Measurements from ENCODE around the gene SNTN. TPM values are rescaled to one million over a fixed set of nuclear protein-coding genes. Genes with fewer than 3 reads are reported as not detected.

Gene SNTN
- total RNA-seq, 3 donors from 2014 or later = not detected

DNA sequence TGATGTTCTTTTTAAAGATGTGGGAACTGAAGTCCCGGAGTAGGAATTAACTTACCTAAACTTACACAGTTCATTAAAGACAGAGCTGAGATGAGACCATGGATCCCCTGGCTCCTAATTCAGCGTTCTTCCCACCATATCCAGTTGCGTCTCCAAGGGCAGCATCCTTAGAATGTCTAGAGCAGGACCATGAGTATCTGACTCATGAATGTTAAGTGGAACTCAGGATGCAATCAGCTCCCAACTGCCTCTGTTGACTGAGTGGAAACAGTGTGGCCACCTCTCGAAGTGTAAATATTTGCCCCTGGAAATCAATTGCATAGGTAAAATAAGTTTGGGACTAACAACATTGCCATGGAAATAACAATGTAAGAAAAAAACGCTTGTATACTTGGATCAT, 2.5 kb downstream of the SNTN start:
- no peak overlapping the region for H3K4me3 ChIP-seq
- H3K27me3 ChIP-seq = no peaks in the 10 kb centered on the region
- DNase-seq (ENCODE audit: low spot score in 2 of 2) = no peak
- no peaks in the 10 kb centered on the region for H3K4me1 ChIP-seq
- H3K27ac ChIP-seq = no peak overlapping the region
- no peaks in the 10 kb centered on the region for H3K9me3 ChIP-seq
- TF ChIP-seq POLR2AphosphoS5 (IDR thresholded peaks at IDR 0.05) (no peak), POLR2A (IDR thresholded peaks at IDR 0.05) (no peak)
- TF ChIP-seq, protein P1, sequence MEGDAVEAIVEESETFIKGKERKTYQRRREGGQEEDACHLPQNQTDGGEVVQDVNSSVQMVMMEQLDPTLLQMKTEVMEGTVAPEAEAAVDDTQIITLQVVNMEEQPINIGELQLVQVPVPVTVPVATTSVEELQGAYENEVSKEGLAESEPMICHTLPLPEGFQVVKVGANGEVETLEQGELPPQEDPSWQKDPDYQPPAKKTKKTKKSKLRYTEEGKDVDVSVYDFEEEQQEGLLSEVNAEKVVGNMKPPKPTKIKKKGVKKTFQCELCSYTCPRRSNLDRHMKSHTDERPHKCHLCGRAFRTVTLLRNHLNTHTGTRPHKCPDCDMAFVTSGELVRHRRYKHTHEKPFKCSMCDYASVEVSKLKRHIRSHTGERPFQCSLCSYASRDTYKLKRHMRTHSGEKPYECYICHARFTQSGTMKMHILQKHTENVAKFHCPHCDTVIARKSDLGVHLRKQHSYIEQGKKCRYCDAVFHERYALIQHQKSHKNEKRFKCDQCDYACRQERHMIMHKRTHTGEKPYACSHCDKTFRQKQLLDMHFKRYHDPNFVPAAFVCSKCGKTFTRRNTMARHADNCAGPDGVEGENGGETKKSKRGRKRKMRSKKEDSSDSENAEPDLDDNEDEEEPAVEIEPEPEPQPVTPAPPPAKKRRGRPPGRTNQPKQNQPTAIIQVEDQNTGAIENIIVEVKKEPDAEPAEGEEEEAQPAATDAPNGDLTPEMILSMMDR (IDR thresholded peaks at IDR 0.05) = no peak
- intact Hi-C loops (cut with DNase I; ENCODE audit: low total_unique reads) = no loop called here
- H3K36me3 ChIP-seq = no peaks in the 10 kb centered on the region

DNA sequence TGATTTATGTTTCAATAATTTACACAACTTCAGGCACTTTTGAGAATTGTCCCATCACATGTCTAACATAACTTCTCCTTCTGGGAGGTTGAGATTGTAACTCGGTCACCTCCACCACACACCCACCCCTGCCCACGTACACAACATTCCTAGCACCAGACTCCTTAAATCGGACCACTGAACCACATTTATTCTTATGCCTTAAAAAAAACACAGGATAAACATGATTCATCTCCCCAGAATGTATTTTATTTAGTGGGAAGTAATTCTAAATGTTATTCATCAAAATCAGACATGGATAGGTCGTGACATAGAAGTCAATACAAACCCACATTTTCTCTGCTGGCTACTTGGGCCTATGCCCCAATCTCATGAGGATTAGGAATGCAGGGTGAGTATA, 3.0 kb downstream of the SNTN start:
- no peak overlapping the region for H3K4me3 ChIP-seq

DNA sequence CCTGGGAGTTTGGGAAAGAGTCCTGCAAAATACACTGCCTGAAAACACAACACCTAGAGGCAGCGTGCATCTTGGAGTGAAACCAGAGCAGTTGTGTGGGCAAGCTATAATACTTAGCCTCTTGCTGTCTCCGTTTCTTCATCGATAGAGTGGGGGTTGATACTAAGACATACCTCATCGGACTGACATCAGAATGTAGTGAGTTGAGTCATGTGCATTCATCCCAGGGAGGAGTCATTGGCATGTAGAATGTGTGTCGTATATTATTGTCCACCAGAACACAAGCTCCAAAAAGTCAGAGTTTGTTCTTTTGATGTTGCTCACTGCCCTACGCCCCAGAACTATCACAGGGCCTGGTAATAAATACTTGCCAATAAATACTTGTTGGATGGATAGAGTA, 4.3 kb downstream of the SNTN start:
- intact Hi-C loops (cut with DNase I; ENCODE audit: low total_unique reads) = no loop called here
- TF ChIP-seq POLR2AphosphoS5 (IDR thresholded peaks at IDR 0.05) (no peak), POLR2A (IDR thresholded peaks at IDR 0.05) (no peak)
- TF ChIP-seq, protein P1 (IDR thresholded peaks at IDR 0.05) = no peak
- Histone ChIP-seq H3K27me3 (no peaks in the 10 kb centered on the region), H3K36me3 (no peaks in the 10 kb centered on the region), H3K4me1 (no peaks in the 10 kb centered on the region), H3K27ac (no peak overlapping the region), H3K9me3 (no peaks in the 10 kb centered on the region), H3K4me3 (no peak overlapping the region)
- DNase-seq (ENCODE audit: low spot score in 2 of 2) = no peak

More for the DNA sequence above, 3.0 kb downstream of the SNTN start:
- Histone ChIP-seq H3K4me1 (no peaks in the 10 kb centered on the region), H3K36me3 (no peaks in the 10 kb centered on the region), H3K9me3 (no peaks in the 10 kb centered on the region), H3K27ac (no peak overlapping the region), H3K27me3 (no peaks in the 10 kb centered on the region)
- DNase-seq (ENCODE audit: low spot score in 2 of 2) = no peak
- intact Hi-C loops (cut with DNase I; ENCODE audit: low total_unique reads) = no loop called here
- TF ChIP-seq POLR2A (IDR thresholded peaks at IDR 0.05) (no peak), POLR2AphosphoS5 (IDR thresholded peaks at IDR 0.05) (no peak)
- TF ChIP-seq, protein P1 (IDR thresholded peaks at IDR 0.05) = no peak

DNA sequence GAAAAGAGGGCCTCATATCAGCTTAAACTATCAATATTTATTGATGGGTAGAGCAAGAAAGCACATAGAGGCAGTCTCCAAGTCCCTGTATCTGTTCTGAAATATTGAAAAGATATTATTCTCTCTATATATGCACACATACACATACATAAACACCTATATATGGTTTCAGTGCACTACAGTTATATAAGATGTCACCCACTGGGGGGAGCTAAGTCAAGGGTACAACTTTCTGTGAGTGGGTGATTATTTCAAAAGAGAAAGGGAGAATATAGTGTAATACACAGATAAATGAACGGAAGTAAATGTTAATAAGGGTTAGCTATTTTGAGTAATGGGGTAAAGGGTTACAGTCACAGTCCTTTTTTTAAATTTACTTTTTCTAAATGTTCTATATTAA, 8.8 kb downstream of the SNTN start:
- Histone ChIP-seq H3K27me3 (no peaks in the 10 kb centered on the region), H3K4me3 (no peak overlapping the region), H3K27ac (no peak overlapping the region), H3K4me1 (no peaks in the 10 kb centered on the region), H3K36me3 (no peaks in the 10 kb centered on the region), H3K9me3 (no peaks in the 10 kb centered on the region)
- TF ChIP-seq POLR2A (IDR thresholded peaks at IDR 0.05) (no peak), POLR2AphosphoS5 (IDR thresholded peaks at IDR 0.05) (no peak)
- TF ChIP-seq, protein P1 (IDR thresholded peaks at IDR 0.05) = no peak
- DNase-seq (ENCODE audit: low spot score in 2 of 2) = no peak
- intact Hi-C loops (cut with DNase I; ENCODE audit: low total_unique reads) = no loop called here

DNA sequence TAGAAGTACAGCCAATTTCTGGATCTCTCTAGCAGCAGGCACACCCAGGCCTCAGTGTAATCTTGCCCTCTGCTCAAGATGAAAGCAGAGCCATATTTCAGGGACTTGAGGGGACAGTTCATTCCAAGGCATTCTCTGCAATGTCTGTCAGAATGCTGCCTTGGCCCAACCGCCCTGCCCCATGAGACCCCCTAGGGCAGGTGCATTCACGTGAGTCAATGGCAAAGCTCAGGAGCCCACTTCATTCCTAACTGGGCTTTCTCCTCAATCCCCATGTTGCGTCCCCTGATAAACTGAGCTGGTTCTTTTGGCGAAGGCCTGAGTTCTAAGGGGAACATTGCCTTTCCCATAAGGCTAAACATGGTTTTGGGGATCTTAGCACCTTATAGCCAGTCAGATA, 9.5 kb downstream of the SNTN start:
- H3K36me3 ChIP-seq = no peaks in the 10 kb centered on the region
- DNase-seq (ENCODE audit: low spot score in 2 of 2) = no peak

More for the DNA sequence above, 9.5 kb downstream of the SNTN start:
- intact Hi-C loops (cut with DNase I; ENCODE audit: low total_unique reads) = no loop called here
- no peaks in the 10 kb centered on the region for H3K27me3 ChIP-seq
- no peaks in the 10 kb centered on the region for H3K4me1 ChIP-seq
- H3K4me3 ChIP-seq = no peak overlapping the region
- no peaks in the 10 kb centered on the region for H3K9me3 ChIP-seq
- TF ChIP-seq POLR2AphosphoS5 (IDR thresholded peaks at IDR 0.05) (no peak), POLR2A (IDR thresholded peaks at IDR 0.05) (no peak)
- TF ChIP-seq, protein P1 (IDR thresholded peaks at IDR 0.05) = no peak
- H3K27ac ChIP-seq = no peak overlapping the region

Data from breast epithelium (tissue), 4 donors.